ENCODE results near the gene SRGN. TPM values are rescaled to one million over a fixed set of nuclear protein-coding genes. Genes with fewer than 3 reads are reported as not detected.
"Not testable (repeated sequence)": the region's sequence is repeated elsewhere in the genome, so short reads cannot be mapped to it uniquely, and the experiment has no call there.

Gene SRGN
- total and polyA plus RNA-seq, 10 of the 15 experiments (the other 5 are each of a cell fraction or from before 2014, with no cell fraction given): 382 to 2,414 (median 885) TPM

DNA sequence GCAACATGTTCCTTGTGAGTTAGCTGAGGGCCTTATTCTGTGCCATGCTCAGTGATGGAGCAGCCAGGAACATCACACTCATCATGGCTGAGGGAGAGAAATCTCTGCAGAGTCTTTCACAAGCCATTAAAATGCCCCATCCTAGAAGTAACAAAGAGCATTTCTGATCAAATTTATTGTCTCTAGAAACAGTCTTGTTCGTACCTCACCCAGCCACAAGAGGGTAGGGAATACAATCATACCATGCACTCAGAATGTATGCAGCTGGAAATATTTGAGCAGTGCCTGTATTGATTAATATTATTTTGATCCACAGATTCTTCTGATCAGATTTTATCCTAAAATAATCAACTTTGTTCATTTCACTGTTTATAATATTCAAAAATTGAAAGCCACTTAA, 53.4 kb downstream of the SRGN start:
- SMC1A ChIA-PET (ENCODE audit: uncharacterized antibody, unreplicated experiment): no interaction called here
- no TSS peak for BruUV-seq (replicated peaks)
- H4K20me1 ChIP-seq (ENCODE audit: control insufficient read depth, insufficient read depth): no peaks in the 10 kb centered on the region
- DNase-seq (ENCODE audit: low read depth, low spot score) (no peak), FAIRE-seq (no peak), ATAC-seq (no peak)
- intact Hi-C loops (cut with micrococcal nuclease; ENCODE audit: unreplicated experiment) (no loop called here), in situ Hi-C loops (cut with MboI) (no loop called here)
- H3K27me3 ChIP-seq (replicated peaks in 1 of 2; ENCODE audit: control insufficient read depth in 2 of 2, insufficient read depth in 2 of 2, low read length in 1 of 2): no peaks in the 10 kb centered on the region
- H3K36me3 ChIP-seq (ENCODE audit: control insufficient read depth in 2 of 2, insufficient read depth in 2 of 2, low read length in 1 of 2): peaks cover 0 to 2% of the 10 kb centered on the region in 2 experiments; a peak in 3 of 4 replicates
- no peak overlapping the region for H3K4me3 ChIP-seq
- TF ChIP-seq, protein P1, sequence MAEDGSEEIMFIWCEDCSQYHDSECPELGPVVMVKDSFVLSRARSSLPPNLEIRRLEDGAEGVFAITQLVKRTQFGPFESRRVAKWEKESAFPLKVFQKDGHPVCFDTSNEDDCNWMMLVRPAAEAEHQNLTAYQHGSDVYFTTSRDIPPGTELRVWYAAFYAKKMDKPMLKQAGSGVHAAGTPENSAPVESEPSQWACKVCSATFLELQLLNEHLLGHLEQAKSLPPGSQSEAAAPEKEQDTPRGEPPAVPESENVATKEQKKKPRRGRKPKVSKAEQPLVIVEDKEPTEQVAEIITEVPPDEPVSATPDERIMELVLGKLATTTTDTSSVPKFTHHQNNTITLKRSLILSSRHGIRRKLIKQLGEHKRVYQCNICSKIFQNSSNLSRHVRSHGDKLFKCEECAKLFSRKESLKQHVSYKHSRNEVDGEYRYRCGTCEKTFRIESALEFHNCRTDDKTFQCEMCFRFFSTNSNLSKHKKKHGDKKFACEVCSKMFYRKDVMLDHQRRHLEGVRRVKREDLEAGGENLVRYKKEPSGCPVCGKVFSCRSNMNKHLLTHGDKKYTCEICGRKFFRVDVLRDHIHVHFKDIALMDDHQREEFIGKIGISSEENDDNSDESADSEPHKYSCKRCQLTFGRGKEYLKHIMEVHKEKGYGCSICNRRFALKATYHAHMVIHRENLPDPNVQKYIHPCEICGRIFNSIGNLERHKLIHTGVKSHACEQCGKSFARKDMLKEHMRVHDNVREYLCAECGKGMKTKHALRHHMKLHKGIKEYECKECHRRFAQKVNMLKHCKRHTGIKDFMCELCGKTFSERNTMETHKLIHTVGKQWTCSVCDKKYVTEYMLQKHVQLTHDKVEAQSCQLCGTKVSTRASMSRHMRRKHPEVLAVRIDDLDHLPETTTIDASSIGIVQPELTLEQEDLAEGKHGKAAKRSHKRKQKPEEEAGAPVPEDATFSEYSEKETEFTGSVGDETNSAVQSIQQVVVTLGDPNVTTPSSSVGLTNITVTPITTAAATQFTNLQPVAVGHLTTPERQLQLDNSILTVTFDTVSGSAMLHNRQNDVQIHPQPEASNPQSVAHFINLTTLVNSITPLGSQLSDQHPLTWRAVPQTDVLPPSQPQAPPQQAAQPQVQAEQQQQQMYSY (CRISPR knock-in tag; IDR thresholded peaks at IDR 0.05): no peak
- no peak for TF ChIP-seq SMC3 (IDR thresholded peaks at IDR 0.05; ENCODE audit: borderline replicate concordance, low read length)
- H3K79me2 ChIP-seq (ENCODE audit: control insufficient read depth, insufficient read depth, low read length): peaks cover 7% of the 10 kb centered on the region
- H3K27ac ChIP-seq (ENCODE audit: control insufficient read depth, insufficient read depth): no peak overlapping the region
- POLR2A ChIA-PET: no interaction called here
- CTCF ChIA-PET: no interaction called here
- H3K4me2 ChIP-seq (ENCODE audit: control insufficient read depth, insufficient read depth): no peak overlapping the region
- H3K9me3 ChIP-seq (replicated peaks; ENCODE audit: control insufficient read depth, insufficient read depth, low read length): no peaks in the 10 kb centered on the region
- WGBS (ENCODE audit: insufficient coverage, insufficient replicate concordance, low lambda C conversion rate, missing lambda C conversion rate): 86% methylated on average over 1 of the region's 1 CpG
- no peak overlapping the region for H2AFZ ChIP-seq (ENCODE audit: control insufficient read depth, low read depth, low read length)
- H3K9ac ChIP-seq (ENCODE audit: control insufficient read depth, insufficient read depth, low read length): no peak overlapping the region
- RAD21 ChIA-PET (ENCODE audit: unreplicated experiment): no interaction called here
- no peaks in the 10 kb centered on the region for H3K4me1 ChIP-seq (ENCODE audit: control insufficient read depth, insufficient read depth, low read length)

DNA sequence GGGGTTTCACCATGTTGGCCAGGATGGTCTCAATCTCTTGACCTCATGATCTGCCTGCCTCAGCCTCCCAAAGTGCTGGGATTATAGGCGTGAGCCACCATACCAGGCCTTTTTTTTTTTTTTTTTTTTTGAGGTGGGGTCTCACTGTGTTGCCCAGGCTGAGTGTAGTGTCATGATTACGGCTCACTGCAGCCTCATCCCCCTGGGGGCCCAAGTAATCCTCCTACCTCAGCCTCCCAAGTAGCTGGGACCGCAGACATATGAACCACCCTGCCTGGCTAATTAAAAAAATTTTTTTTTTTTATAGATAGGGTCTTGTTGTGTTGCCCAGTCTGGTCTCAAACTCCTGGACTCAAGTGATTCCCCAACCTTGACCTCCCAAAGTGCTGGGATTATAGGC, 54.2 kb downstream of the SRGN start:
- DNase-seq (ENCODE audit: low read depth, low spot score); BruUV-seq (replicated peaks); H3K27me3 ChIP-seq (replicated peaks in 1 of 2; ENCODE audit: control insufficient read depth in 2 of 2, insufficient read depth in 2 of 2, low read length in 1 of 2); ATAC-seq; SMC1A ChIA-PET (ENCODE audit: uncharacterized antibody, unreplicated experiment); in situ Hi-C loops (cut with MboI); H3K4me3 ChIP-seq; H4K20me1 ChIP-seq (ENCODE audit: control insufficient read depth, insufficient read depth); intact Hi-C loops (cut with micrococcal nuclease; ENCODE audit: unreplicated experiment); H3K79me2 ChIP-seq (ENCODE audit: control insufficient read depth, insufficient read depth, low read length); H3K4me1 ChIP-seq (ENCODE audit: control insufficient read depth, insufficient read depth, low read length); H3K36me3 ChIP-seq (ENCODE audit: control insufficient read depth in 2 of 2, insufficient read depth in 2 of 2, low read length in 1 of 2); POLR2A ChIA-PET; H2AFZ ChIP-seq (ENCODE audit: control insufficient read depth, low read depth, low read length); FAIRE-seq; H3K9me3 ChIP-seq (replicated peaks; ENCODE audit: control insufficient read depth, insufficient read depth, low read length); H3K4me2 ChIP-seq (ENCODE audit: control insufficient read depth, insufficient read depth); H3K9ac ChIP-seq (ENCODE audit: control insufficient read depth, insufficient read depth, low read length); H3K27ac ChIP-seq (ENCODE audit: control insufficient read depth, insufficient read depth): not testable (repeated sequence)
- ChIA-PET RAD21 (ENCODE audit: unreplicated experiment) (interaction anchor here (0.9 kb wide), 1 partner anchor 137 kb away, joined by 4 read pairs; no protein-coding TSS in a partner anchor), CTCF (interaction anchor here (0.9 to 1.0 kb wide), 2 partner anchors 41 to 81 kb away, joined by 3 read pairs; no protein-coding TSS in a partner anchor)
- WGBS (ENCODE audit: insufficient coverage, insufficient replicate concordance, low lambda C conversion rate, missing lambda C conversion rate): 95% methylated on average over 2 of the region's 3 CpGs

Measured in GM12878 (cell line).